ENCODE data around the gene ZNF311. TPM values are rescaled to one million over a fixed set of nuclear protein-coding genes. Genes with fewer than 3 reads are reported as not detected.
"Not testable (repeated sequence)": the region's sequence is repeated elsewhere in the genome, so short reads cannot be mapped to it uniquely, and the experiment has no call there.

Gene ZNF311
- total RNA-seq, 1 donor, result 1.3 TPM

DNA sequence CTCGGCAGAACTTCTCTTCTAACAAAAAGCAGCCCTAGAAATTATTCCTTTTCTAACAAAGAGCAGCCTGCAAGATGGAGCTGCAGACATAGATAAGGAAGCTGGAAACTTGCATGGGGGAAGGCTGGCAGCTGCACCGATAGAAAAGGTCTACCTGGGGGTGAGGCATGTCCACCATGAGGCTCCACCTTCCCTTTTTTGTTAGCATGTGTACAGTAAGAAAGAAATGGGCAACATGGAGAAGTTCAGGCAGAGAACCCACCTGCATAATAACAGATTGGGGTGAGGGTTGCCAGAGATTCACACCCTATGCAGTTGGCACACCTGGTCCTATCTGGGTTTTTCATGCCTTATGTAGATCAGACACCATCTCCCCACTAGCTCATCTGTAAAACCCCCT is 25.4 kb downstream of the ZNF311 start:
- DNase-seq (ENCODE audit: low read depth), result no peak
- no peak for TF ChIP-seq CTCF (IDR thresholded peaks at IDR 0.05; ENCODE audit: insufficient read depth, low read length)
- H3K4me3 ChIP-seq (ENCODE audit: low read depth, low read length), result no peak overlapping the region

GRCh38 chr6:28978959-28979561 is 26.1 kb downstream of the ZNF311 start:
- no peak for TF ChIP-seq CTCF (IDR thresholded peaks at IDR 0.05; ENCODE audit: insufficient read depth, low read length)
- no peak overlapping the region for H3K4me3 ChIP-seq (ENCODE audit: low read depth, low read length)
- DNase-seq (ENCODE audit: low read depth), result no peak

- no peak for TF ChIP-seq CTCF (IDR thresholded peaks at IDR 0.05; ENCODE audit: insufficient read depth, low read length)
- H3K4me3 ChIP-seq (ENCODE audit: low read depth, low read length), result no peak overlapping the region
- DNase-seq (ENCODE audit: low read depth), result no peak
Observed at GRCh38 chr6:28978133-28978491, 27.0 kb downstream of the ZNF311 start.

DNA sequence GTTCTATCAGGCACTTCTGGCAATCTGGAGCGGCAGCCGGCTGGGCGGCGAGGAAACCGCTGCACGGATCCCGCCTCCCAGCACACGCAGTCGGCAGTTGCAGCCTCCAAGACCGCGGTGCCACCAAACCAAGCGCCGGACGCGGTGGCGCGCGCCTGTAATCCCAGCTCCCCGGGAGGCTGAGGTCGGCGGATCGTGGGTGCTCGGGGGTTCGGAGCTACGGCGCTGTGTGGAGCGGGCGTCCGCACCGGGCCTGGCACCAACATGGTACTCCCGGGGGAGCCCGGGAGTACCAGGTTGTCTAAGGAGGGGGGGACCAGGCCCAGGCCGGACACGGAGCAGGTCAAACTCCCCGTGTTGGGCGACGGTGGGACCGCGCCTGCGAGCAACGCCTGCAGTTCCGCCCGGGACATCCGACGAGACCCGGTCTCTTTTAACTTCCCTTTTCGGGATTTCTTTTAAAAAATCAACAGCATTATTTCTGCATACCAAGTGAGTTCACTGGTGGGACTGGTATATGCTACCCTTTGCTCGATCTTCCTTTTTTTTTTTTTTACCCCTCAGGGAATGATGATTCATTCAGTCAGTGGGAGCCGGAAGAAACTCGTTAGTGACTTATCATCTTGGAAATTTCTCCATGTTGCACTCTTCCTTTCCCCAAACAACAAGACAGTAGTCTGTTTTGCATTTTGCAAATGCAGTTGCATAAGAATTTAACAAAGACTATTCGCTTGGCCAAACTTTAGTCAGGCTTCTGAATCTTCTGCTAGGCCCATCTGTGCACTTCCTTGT is 27.6 kb downstream of the ZNF311 start:
- H3K4me3 ChIP-seq (ENCODE audit: low read depth, low read length), result peak overlapping the region; percentile 31
- peak; percentile 34 for DNase-seq (ENCODE audit: low read depth)
- TF ChIP-seq CTCF (IDR thresholded peaks at IDR 0.05; ENCODE audit: insufficient read depth, low read length), result no peak

GRCh38 chr6:28976677-28977076 is 28.4 kb downstream of the ZNF311 start:
- no peak overlapping the region for H3K4me3 ChIP-seq (ENCODE audit: low read depth, low read length)
- no peak for TF ChIP-seq CTCF (IDR thresholded peaks at IDR 0.05; ENCODE audit: insufficient read depth, low read length)
- no peak for DNase-seq (ENCODE audit: low read depth)

DNA sequence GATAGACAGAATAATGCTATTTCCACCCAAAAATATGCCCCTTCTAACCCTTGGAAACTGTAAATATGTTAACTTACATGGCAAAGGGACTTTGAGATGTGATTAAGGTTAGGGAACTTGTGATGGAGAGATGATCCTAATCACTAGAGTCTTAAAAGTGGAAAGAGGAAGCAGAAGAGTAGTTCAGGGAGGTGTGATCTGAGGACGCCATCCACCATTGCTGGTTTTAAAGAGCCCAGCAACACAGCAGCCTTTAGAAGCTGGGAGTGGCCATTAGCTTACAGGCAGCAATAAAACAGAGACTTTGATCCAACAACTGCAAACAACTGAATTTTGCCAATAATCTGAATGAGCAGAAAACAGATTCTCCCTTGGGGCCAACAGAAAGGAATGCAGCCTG is 30.6 kb downstream of the ZNF311 start:
- no peak overlapping the region for H3K4me3 ChIP-seq (ENCODE audit: low read depth, low read length)
- no peak for DNase-seq (ENCODE audit: low read depth)
- no peak for TF ChIP-seq CTCF (IDR thresholded peaks at IDR 0.05; ENCODE audit: insufficient read depth, low read length)

DNA sequence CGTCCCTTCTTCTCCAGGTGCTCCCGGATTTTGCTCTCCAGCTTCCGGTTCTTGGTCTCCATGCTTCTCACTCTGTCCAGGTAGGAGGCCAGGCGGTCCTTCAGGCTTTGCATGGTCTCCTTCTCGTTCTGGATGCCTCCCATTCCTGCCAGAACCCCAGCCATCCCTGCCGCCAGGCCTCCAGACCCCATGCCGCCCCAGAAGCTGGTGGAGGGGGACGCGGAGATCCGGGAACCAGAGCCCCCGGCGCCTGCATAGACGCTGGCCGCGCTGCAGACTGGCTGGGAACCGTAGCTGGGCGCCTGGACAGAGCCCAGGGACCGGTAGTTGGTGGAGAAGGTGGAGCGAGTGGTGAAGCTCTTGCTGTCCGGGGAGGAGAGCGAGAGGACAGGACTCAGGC is 35.1 kb downstream of the ZNF311 start:
- DNase-seq (ENCODE audit: low read depth); H3K4me3 ChIP-seq (ENCODE audit: low read depth, low read length): not testable (repeated sequence)
